DMS153 treated with DMSO at 0.1 percent for 48 hours (cell line): ENCODE data around the gene GAS7.
"Not testable (repeated sequence)": the region's sequence is repeated elsewhere in the genome, so short reads cannot be mapped to it uniquely, and the experiment has no call there.

ENCODE experiments used
- DNase-seq: peaks from one replicate; lab custom pipeline; 2025; ENCODE audit not compliant: unreplicated experiment; lab: John Stamatoyannopoulos, UW

GAS7 gene

DNA sequence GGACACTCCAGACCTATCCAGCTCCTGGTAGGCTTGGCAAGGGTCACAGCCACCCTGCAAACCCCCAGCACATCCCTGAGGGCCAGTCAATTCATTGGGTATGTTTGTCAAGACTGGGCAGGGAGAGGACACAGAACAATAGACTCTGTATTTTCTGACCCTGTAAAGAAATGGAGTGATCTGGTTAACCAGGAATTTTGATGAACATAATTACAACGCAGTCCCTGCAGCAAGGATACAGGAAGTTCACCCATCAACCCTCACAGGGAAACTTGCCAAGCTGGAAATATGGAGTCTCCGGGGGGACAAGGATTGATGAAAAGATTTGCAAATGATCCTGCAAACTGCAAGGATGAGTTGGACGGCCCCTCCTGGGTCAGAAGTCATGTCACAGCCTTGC, 167.3 kb downstream of the GAS7 start:
- no peak for DNase-seq

DNA sequence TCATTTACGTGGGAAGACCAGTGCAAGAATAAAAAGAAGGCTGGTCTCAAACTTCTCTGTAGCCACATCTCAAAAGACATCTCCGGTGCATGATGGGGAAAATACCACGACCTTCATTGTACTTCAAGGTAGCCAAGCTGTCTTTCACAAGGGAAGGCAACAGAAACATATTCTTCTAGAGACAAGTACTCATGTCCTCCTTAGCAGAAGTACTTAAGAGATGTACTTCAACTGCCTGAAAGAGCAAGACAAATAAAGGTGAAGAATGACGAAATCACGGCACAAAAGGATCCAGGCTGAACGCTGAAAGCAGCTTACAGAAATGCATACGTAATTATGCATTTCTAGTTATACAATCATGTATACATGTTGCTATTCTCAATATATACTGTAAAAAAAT, 169.3 kb downstream of the GAS7 start:
- DNase-seq: no peak

DNA sequence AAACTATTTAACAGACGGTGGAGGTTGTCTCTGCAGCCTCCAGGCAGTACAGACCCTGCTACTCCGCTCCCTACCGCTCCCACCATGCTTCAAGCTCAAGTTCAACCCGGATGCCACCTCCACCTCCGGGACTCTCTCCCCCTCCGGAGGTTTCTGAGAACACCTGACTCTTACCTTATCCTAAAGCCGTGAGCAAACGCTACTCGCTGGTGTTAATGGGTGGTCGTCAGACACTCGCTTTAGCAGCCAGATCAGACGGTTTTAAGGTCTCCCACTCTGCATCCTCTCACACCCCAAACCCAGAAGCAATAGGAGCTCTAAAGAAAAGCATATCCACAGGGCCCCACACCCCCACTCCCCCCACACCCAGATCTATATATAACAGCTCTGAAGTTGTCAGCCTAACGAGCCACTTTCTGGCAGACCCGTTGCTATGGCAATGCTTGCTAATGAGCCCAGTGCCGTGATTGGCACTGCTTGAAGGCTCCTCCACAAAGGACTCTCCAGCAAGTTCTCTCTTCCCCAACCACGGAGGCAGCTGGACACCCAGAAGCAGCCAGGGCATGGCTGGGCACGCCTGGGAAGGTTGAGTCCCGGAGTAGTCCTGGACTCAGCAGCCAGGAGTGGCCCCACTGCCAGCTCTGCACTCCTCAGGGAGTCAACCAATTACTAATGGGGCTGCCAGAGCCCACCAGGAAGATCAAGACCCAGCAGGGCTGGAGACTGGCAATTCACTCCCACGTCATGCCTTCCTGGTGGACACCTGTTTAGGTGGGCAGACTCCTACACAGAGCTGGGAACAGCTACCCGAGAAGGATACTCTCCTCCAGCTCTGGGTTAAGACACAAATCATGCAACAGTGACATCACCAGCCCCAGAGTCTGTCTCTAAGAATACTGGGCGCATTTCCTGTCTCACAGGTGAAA, 172.2 kb downstream of the GAS7 start:
- DNase-seq: no peak

DNA sequence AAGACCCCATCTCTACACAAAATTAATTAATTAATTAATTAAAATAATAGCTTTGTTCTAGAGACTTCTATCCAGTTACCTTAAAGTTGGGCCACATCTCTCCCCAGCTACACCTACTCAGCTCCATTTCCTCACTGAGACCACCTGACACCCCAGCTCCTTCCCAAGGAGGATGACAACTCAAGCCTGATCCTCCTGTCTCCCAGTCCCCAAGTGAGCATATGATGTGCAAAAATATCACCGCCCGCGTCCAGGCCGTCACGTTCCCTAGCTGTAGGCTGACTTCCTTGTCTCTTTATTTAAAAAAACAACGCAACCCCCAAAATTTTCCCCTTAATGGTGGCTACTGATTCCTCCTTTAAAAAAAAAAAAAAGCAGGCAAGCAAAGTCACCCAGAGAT, 173.2 kb downstream of the GAS7 start:
- DNase-seq: no peak

GRCh38 chr17:10022416-10022815, 176.0 kb downstream of the GAS7 start:
- no peak for DNase-seq

GRCh38 chr17:10021272-10021984, 177.0 kb downstream of the GAS7 start:
- DNase-seq: no peak

GRCh38 chr17:10019941-10020451, 178.4 kb downstream of the GAS7 start:
- DNase-seq: no peak

- DNase-seq: no peak
Observed at GRCh38 chr17:10018461-10018891, 179.9 kb downstream of the GAS7 start.

DNA sequence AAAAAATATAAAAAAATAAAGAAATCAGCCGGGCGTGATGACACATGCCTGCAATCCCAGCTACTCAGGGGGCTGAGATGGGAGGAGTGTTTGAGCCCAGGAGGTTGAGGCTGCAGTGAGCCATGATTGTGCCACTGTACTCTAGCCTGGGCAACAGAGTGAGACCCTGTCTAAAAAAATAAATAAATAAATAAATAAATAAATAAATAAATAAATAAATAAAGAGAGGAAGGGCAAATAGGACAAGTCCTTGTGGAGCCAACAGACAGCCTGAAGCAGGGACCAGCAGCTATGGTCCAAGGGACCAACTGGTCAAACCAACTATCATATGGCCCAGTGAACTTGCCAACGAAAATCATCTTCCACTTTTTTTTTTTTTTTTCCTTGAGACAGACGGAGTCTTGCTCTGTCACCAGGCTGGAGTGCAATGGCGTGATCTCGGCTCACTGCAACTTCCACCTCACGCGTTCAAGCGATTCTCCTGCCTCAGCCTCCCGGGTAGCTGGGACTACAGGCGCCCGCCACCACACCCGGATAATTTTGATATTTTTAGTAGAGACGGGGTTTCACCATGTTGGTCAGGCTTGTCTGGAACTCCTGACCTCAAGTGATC, 181.3 kb downstream of the GAS7 start:
- DNase-seq: not testable (repeated sequence)

- DNase-seq: no peak
Observed at GRCh38 chr17:10013365-10014112, 184.9 kb downstream of the GAS7 start.

- no peak for DNase-seq
Observed at GRCh38 chr17:10010752-10011151, 187.7 kb downstream of the GAS7 start.

- DNase-seq: no peak
Observed at GRCh38 chr17:10003705-10004104, 194.7 kb downstream of the GAS7 start.

DNA sequence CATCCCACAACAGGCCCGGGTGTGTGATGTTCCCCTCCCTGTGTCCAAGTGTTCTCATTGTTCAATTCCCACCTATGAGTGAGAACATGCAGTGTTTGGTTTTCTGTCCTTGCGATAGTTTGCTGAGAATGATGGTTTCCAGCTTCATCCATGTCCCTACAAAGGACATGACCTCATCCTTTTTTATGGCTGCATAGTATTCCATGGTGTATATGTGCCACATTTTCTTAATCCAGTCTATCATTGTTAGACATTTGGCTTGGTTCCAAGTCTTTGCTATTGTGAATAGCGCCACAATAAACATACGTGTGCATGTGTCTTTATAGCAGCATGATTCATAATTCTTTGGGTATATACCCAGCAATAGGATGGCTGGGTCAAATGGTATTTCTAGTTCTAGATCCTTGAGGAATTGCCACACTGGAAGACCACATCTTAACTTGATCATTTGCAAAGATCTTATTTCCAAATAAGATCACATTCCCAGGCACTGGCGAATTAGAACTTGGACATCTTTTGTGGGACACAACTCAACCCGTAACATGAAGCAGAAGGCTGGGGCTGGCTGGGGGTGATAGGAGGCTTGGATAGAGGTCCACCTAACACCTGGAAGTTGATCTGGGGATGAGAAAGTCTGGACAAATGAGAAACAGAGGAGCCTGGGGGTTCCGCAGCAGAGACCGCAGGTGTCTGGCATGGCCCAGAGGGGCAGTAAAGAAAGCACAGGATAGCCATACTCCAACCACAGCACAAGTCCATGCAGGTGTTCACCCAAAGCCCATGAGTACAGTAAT, 195.6 kb downstream of the GAS7 start:
- not testable (repeated sequence) for DNase-seq

DNA sequence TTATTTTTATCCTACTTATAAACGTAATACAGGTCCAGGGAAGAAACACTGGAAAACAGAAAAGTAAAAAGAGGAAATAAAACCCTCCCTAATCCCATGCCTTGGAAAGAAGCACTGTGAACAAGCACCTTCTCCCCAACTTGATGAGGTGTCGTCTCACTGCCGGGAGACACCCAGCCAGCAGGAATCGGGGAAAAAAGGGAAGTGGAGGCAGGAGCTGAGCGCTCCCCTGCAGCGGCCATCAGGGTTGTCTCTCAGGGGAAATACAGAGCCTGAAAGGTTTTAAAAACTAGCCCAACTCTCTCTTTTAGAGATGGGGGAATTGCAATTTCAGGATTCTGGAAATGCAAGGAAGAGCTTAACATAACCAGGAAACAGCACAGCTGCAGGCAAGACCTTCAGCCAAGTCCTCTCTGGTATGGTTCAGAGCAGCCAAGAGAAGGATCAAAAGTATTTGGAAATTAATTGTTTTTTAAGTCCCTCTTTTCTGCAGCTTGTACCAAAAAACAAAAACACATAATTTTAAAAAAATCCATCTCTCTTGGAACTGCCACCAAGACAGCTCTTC, 197.0 kb downstream of the GAS7 start:
- no peak for DNase-seq

DNA sequence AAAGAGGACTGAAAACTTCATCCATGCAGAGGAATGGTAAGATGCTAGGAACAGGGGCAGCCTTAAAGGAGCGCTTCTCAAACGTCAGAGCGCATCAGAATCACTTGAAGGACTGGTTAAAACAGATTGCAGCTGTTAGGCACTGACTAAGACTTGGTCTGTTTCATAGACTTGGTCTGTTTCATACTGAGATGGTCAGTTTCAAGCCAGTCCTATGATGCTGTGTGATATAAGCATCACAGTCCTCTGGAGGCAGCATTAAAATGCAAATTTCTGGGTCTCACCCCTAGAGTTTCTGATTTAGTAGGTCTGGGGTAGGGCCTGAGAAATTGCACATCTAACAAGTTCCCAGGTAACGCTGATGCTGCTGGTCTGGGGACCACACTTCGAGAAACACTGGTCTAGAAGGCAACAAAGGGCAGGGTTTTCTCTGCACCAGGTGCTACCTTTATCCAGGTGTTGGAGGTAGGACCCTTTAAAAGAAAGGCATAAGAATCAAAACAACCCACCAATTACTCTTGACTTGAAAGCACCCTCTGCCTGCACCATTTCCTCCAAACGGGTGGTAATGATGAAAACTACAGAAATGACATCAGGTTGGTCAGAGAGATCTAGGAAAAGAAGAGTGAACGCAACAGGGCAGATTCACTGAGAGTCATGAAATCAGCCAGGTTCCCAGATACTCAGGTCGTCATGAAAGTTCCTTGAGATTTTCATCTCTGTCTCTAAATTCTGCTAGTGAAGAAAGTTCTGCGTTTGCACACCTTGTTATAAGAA, 198.3 kb downstream of the GAS7 start:
- no peak for DNase-seq

GRCh38 chr17:9998060-9998459, 200.3 kb downstream of the GAS7 start:
- DNase-seq: no peak

DNA sequence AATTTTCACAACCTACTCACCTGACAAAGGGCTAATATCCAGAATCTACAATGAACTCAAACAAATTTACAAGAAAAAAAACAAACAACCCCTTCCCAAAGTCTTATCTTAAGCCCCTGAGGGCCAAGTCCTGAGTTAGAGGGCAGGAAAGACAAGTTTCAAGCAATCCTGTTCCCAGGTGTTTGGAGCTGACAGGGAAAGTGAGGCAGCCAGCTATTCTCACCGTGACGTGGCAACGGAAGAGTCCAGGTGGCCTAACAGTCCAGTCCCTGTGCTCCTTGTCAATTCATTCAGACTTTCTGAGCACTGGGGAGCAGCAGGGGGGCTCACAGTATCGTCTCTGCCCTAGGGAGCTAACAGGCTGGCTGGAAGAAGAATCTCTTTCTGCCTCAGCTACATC, 203.6 kb downstream of the GAS7 start:
- no peak for DNase-seq

DNA sequence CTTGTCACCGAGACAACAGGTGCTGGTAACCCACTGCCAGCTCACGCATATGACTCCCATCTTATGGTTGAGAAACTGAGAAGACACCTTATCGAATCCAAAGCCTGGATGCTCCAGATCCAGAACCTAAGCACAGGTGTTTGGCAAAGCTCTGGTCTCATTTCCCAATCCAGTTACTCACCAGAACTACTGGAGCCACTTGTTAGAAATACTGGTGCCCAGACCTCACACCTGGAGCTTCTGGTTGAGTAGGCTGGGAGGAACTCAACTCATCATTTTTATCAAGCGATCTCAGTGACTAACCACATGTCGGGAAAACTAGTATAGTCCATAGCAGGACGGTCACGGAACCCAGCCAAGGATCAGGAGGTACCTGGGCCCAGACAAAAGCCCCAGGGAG, 206.6 kb downstream of the GAS7 start:
- DNase-seq: no peak

DNA sequence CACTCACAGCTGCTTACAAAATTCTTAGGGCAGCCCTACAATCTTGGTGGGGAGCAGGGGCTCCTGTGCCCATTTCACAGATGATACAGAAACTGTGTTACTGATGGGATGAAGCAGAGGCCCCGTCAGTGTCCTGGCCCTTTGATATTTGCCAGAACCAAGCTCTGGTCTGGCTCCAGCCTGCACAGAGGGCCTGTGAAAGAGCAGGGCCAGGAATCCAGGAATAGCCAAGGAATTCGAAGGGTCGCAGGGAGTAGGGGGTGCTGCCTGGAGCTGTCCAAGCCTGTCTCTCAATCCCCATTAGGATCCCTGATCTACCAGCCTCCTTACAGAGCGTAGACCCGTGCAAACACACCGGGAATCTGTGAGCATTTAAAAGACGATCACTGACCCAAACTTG, 207.1 kb downstream of the GAS7 start:
- no peak for DNase-seq
